HCT116 (cell line): ENCODE data around the gene TRERF1. TPM values are rescaled to one million over a fixed set of nuclear protein-coding genes. Genes with fewer than 3 reads are reported as not detected.

Experiments
- ATAC-seq: fragments of 200-7000 bp; cut with Tn5 transposase; 2 replicates; pipeline ENCODE4 v1.9.1; 2020; ENCODE audit warnings: mild to moderate bottlenecking, moderate library complexity
- BruUV-seq: library from RNA; stranded (reverse); fragments of 400-500 nt; replicated peaks from 2 replicates; lab custom pipeline; 2021; lab: Mats Ljungman, UMichigan
- CTCF ChIA-PET: fragments of 300-600 bp; sonication (Branson Sonifier 250); formaldehyde crosslinking; loops from one replicate; lab custom pipeline; 2021; ENCODE audit warnings: antibody characterized with exemption; lab: Charles Lee
- POLR2A ChIA-PET: fragments of 300-600, 350-600 bp; sonication (Branson Sonifier 250); formaldehyde crosslinking; loops from one replicate; lab custom pipeline; 2021; ENCODE audit warnings: antibody characterized with exemption; lab: Charles Lee
- RAD21 ChIA-PET, 2 experiments: fragments of 300-600 bp; sonication (Branson Sonifier 250); formaldehyde crosslinking; loops; one replicate each; lab custom pipeline; 2023; ENCODE audit warnings: low total read pairs in 2 of 2; ENCODE audit not compliant: uncharacterized antibody in 2 of 2, unreplicated experiment in 2 of 2, low non-redundant PET in 1 of 2; lab: Charles Lee
- DNase-seq: peaks from one replicate; pipeline ENCODE4 v3.0.0-alpha.2; 2010; ENCODE audit warnings: low read depth, low spot score
- H2AFZ ChIP-seq: fragments of 200-600 bp; shearing (Covaris generic), sonication (generic); 2 replicates; pipeline ENCODE4 v1.6.1; 2017; ENCODE audit warnings: low read depth, mixed run types, mixed read lengths, antibody characterized with exemption, low read length; ENCODE audit not compliant: poor library complexity, severe bottlenecking
- H3K27ac ChIP-seq: 2 replicates; pipeline ENCODE4 v1.5.1; 2012; ENCODE audit warnings: low read depth, low read length
- H3K27me3 ChIP-seq: fragments of 200-600 bp; sonication (generic); 2 replicates; pipeline ENCODE4 v1.6.1; 2016; ENCODE audit warnings: mixed run types, low read length, mixed read lengths; ENCODE audit not compliant: insufficient read depth
- H3K36me3 ChIP-seq, 2 experiments: fragments of 200-500 bp in 1 of 2; fragments of 200-600 bp in 1 of 2; sonication (Bioruptor generic) in 1 of 2; sonication (generic) in 1 of 2; 2 replicates each; pipeline versions ENCODE4 v1.5.1 to v1.6.1; 2014 to 2016; ENCODE audit warnings: low read length in 2 of 2, inconsistent platforms in 1 of 2, mixed read lengths in 1 of 2, mixed run types in 1 of 2; ENCODE audit not compliant: insufficient read depth in 2 of 2, control insufficient read depth in 1 of 2
- H3K4me1 ChIP-seq, 2 experiments: fragments of 200-600 bp in 1 of 2; sonication (generic) in 1 of 2; 2 replicates each; pipeline versions ENCODE4 v1.5.1 to v1.6.1; 2012 to 2017; ENCODE audit warnings: low read length in 2 of 2, inconsistent platforms in 1 of 2, mild to moderate bottlenecking in 1 of 2, mixed read lengths in 1 of 2, mixed run types in 1 of 2, moderate library complexity in 1 of 2; ENCODE audit not compliant: insufficient read depth in 2 of 2, control insufficient read depth in 1 of 2
- H3K4me2 ChIP-seq: fragments of 200-600 bp; sonication (generic); 2 replicates; pipeline ENCODE4 v1.6.1; 2017; ENCODE audit warnings: mixed run types, low read length, mixed read lengths
- H3K4me3 ChIP-seq, 2 experiments: fragments of 200-600 bp in 1 of 2; sonication (generic) in 1 of 2; replicated peaks in 1 of 2; 2 replicates each; pipeline ENCODE4 v1.5.1; 2011 to 2016; ENCODE audit warnings: low read length in 2 of 2, control low read depth in 1 of 2, low read depth in 1 of 2, mild to moderate bottlenecking in 1 of 2, mixed read lengths in 1 of 2, mixed run types in 1 of 2
- H3K79me2 ChIP-seq: fragments of 200-600 bp; sonication (generic); 2 replicates; pipeline ENCODE4 v1.6.1; 2017; ENCODE audit warnings: mild to moderate bottlenecking, mixed run types, low read length, moderate library complexity, mixed read lengths; ENCODE audit not compliant: insufficient read depth
- H3K9ac ChIP-seq: fragments of 200-600 bp; sonication (generic); 2 replicates; pipeline ENCODE4 v1.6.1; 2016; ENCODE audit warnings: low read length, mixed read lengths
- H3K9me2 ChIP-seq: fragments of 200-600 bp; sonication (generic), shearing (Covaris generic); 2 replicates; pipeline ENCODE4 v1.6.1; 2017; ENCODE audit warnings: mixed run types, mild to moderate bottlenecking, moderate library complexity; ENCODE audit not compliant: insufficient read depth
- H3K9me3 ChIP-seq, 2 experiments: fragments of 200-500 bp in 1 of 2; fragments of 200-600 bp in 1 of 2; sonication (Bioruptor generic) in 1 of 2; sonication (generic) in 1 of 2; 2 replicates each; pipeline ENCODE4 v1.6.1; 2014 to 2017; ENCODE audit warnings: low read length in 2 of 2, mixed read lengths in 2 of 2, inconsistent platforms in 1 of 2, low read depth in 1 of 2, mild to moderate bottlenecking in 1 of 2, mixed run types in 1 of 2, moderate library complexity in 1 of 2; ENCODE audit not compliant: control insufficient read depth in 1 of 2, insufficient read depth in 1 of 2
- H4K20me1 ChIP-seq: fragments of 200-600 bp; sonication (generic), shearing (Covaris generic); 2 replicates; pipeline ENCODE4 v1.6.1; 2017; ENCODE audit warnings: mixed run types, mild to moderate bottlenecking, moderate library complexity; ENCODE audit not compliant: insufficient read depth
- SP1 ChIP-seq: IDR thresholded peaks from 2 replicates; pipeline ENCODE4 v1.6.1; 2012; ENCODE audit warnings: low read depth
- YY1 ChIP-seq: IDR thresholded peaks from 2 replicates; pipeline ENCODE4 v1.6.1; 2011; ENCODE audit warnings: low read length, low read depth, moderate library complexity, mild to moderate bottlenecking; ENCODE audit not compliant: insufficient replicate concordance; ENCODE audit errors: extremely low read depth
- intact Hi-C: fragments of 100-400 bp; cut with micrococcal nuclease; formaldehyde crosslinking; loops from 2 replicates; pipeline ENCODE4 v1.10.0; 2022
- total RNA-seq: library from RNA; stranded (reverse); gene quantifications from one replicate; pipeline ENCODE4 v1.2.1, GENCODE V29; 2021; ENCODE audit not compliant: unreplicated experiment
- TF ChIP-seq, protein P1 (sequence below), 3 experiments: fragments of 200-600 bp in 1 of 3; sonication (generic) in 1 of 3; IDR thresholded peaks in 2 of 3; conservative IDR thresholded peaks in 1 of 3; 2 replicates each; pipeline ENCODE4 v1.5.1; 2012 to 2017; ENCODE audit warnings: low read depth in 2 of 3, low read length in 2 of 3, antibody characterized with exemption in 1 of 3, borderline replicate concordance in 1 of 3, control low read depth in 1 of 3, mild to moderate bottlenecking in 1 of 3, mixed read lengths in 1 of 3, mixed run types in 1 of 3, moderate library complexity in 1 of 3; ENCODE audit not compliant: insufficient read depth in 1 of 3
- TF ChIP-seq, protein P2 (sequence below): IDR thresholded peaks from 2 replicates; pipeline ENCODE4 v1.6.1; 2012

Gene TRERF1
- total RNA-seq, 1 experiment from 2014 or later: 12.4 TPM

DNA sequence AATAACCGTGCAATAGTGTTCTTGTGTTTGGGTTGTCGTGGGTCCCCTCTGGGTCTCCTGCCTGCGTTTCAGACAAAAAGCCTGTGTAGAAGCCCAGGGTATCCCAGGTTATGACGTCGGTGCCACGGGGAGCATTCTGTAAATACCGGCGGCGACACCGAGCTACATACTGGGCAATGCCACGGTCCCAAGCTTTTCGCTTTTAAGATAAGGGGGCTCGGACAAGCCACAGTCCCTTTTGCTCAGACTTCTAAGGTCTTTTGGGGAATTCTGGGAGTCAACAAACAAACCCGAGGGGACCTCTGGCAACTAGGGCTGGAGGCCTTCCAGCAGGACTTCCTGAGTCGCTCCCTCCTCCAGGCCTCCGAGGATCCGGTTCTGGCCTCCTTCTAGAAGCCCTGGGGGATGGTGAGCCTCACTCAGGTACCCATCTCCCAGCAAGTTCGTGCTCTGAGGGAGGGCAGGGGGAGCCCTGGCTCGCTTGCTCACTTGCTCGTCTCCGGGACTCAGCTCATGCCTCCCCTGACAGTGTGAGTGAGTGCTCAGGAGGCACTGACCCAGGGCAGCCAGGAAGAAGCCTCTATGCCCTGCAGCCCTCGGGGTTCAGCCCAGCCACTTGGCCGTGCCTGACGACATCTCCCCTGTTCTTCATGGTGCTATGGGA is 171.6 kb downstream of the TRERF1 start:
- Histone ChIP-seq H2AFZ (no peak overlapping the region), H3K27ac (no peak overlapping the region; the same call in 1 of the 2 replicates), H3K36me3 (no peaks in the 10 kb centered on the region)
- BruUV-seq: no TSS peak
- intact Hi-C loops: no loop called here
- ChIA-PET RAD21 (no interaction called here), POLR2A (no interaction called here)
- no peak for TF ChIP-seq YY1
- TF ChIP-seq, protein P1, sequence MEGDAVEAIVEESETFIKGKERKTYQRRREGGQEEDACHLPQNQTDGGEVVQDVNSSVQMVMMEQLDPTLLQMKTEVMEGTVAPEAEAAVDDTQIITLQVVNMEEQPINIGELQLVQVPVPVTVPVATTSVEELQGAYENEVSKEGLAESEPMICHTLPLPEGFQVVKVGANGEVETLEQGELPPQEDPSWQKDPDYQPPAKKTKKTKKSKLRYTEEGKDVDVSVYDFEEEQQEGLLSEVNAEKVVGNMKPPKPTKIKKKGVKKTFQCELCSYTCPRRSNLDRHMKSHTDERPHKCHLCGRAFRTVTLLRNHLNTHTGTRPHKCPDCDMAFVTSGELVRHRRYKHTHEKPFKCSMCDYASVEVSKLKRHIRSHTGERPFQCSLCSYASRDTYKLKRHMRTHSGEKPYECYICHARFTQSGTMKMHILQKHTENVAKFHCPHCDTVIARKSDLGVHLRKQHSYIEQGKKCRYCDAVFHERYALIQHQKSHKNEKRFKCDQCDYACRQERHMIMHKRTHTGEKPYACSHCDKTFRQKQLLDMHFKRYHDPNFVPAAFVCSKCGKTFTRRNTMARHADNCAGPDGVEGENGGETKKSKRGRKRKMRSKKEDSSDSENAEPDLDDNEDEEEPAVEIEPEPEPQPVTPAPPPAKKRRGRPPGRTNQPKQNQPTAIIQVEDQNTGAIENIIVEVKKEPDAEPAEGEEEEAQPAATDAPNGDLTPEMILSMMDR (IDR thresholded peaks at IDR 0.05 in 2 of 3, conservative IDR thresholded peaks at IDR 0.05 in 1 of 3; ENCODE audit: borderline replicate concordance in 1 of 3, insufficient read depth in 1 of 3, low read depth in 2 of 3, low read length in 2 of 3): no peak
- TF ChIP-seq, protein P2, sequence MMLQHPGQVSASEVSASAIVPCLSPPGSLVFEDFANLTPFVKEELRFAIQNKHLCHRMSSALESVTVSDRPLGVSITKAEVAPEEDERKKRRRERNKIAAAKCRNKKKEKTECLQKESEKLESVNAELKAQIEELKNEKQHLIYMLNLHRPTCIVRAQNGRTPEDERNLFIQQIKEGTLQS: no peak
- no peak for TF ChIP-seq SP1
- TF ChIP-seq, all 23 proteins: peak for 0
- no peaks in the 10 kb centered on the region for H3K27me3 ChIP-seq
- H3K9ac ChIP-seq: no peak overlapping the region
- no peak overlapping the region for H3K4me3 ChIP-seq
- H3K4me2 ChIP-seq: peak overlapping the region; percentile 45
- H3K9me3 ChIP-seq: no peaks in the 10 kb centered on the region
- H3K79me2 ChIP-seq: no peaks in the 10 kb centered on the region
- no peak for ATAC-seq
- H3K9me2 ChIP-seq: no peaks in the 10 kb centered on the region
- CTCF ChIA-PET: interaction anchor here (1.9 kb wide), 1 partner anchor 20 kb away, joined by 4 read pairs; no protein-coding TSS in a partner anchor
- H4K20me1 ChIP-seq: no peaks in the 10 kb centered on the region
- DNase-seq: no peak
- peaks cover 21 to 29% of the 10 kb centered on the region in 2 experiments for H3K4me1 ChIP-seq
